GM15510 (cell line): Measurements from ENCODE around the gene COA6.

ENCODE experiments used
- POLR2A ChIP-seq: IDR thresholded peaks from 3 replicates; pipeline ENCODE4 v1.6.1; 2011; ENCODE audit warnings: borderline replicate concordance; ENCODE audit not compliant: insufficient read length; ENCODE audit errors: extremely low read depth

COA6 gene

GRCh38 chr1:234395297-234395696, 22.0 kb downstream of the COA6 start:
- TF ChIP-seq POLR2A: no peak

GRCh38 chr1:234396092-234396491, 22.8 kb downstream of the COA6 start:
- no peak for TF ChIP-seq POLR2A

GRCh38 chr1:234396871-234397270, 23.6 kb downstream of the COA6 start:
- TF ChIP-seq POLR2A: no peak

GRCh38 chr1:234397732-234398131, 24.5 kb downstream of the COA6 start:
- no peak for TF ChIP-seq POLR2A

- TF ChIP-seq POLR2A: no peak
Measured at GRCh38 chr1:234398849-234399381, 25.7 kb downstream of the COA6 start.

GRCh38 chr1:234400773-234401172, 27.5 kb downstream of the COA6 start:
- no peak for TF ChIP-seq POLR2A

GRCh38 chr1:234401658-234402057, 28.4 kb downstream of the COA6 start:
- TF ChIP-seq POLR2A: no peak

- TF ChIP-seq POLR2A: no peak
Measured at GRCh38 chr1:234402939-234403338, 29.7 kb downstream of the COA6 start.

- no peak for TF ChIP-seq POLR2A
Measured at GRCh38 chr1:234405676-234406075, 32.4 kb downstream of the COA6 start.

- no peak for TF ChIP-seq POLR2A
Measured at GRCh38 chr1:234406871-234407270, 33.6 kb downstream of the COA6 start.

GRCh38 chr1:234408757-234409156, 35.5 kb downstream of the COA6 start:
- no peak for TF ChIP-seq POLR2A

- no peak for TF ChIP-seq POLR2A
Measured at GRCh38 chr1:234409328-234409727, 36.1 kb downstream of the COA6 start.

GRCh38 chr1:234412830-234413229, 39.6 kb downstream of the COA6 start:
- TF ChIP-seq POLR2A: no peak

- no peak for TF ChIP-seq POLR2A
Measured at GRCh38 chr1:234413485-234413884, 40.2 kb downstream of the COA6 start.

GRCh38 chr1:234413990-234414389, 40.7 kb downstream of the COA6 start:
- no peak for TF ChIP-seq POLR2A

- TF ChIP-seq POLR2A: no peak
Measured at GRCh38 chr1:234427950-234428646, 54.8 kb downstream of the COA6 start.
